SW 1271 (cell line): Measurements from ENCODE around the gene ZNF276.

Source experiments
- DNase-seq, 2 experiments: peaks; one replicate each; lab custom pipeline; 2025; lab: John Stamatoyannopoulos, UW

ZNF276 gene

GRCh38 chr16:89712274-89712781 is 9.0 kb upstream of the ZNF276 start:
- DNase-seq: no peak

GRCh38 chr16:89716493-89716892 is 4.8 kb upstream of the ZNF276 start:
- no peak for DNase-seq

GRCh38 chr16:89716916-89717687 is 4.2 kb upstream of the ZNF276 start:
- DNase-seq: no peak

GRCh38 chr16:89717688-89718505 is 3.4 kb upstream of the ZNF276 start:
- no peak for DNase-seq

- no peak for DNase-seq
These were observed 855 bp upstream of the ZNF276 start for GRCh38 chr16:89720551-89720812.

- peak in 1 of 2 experiments; percentile 47 for DNase-seq
These were observed 432 bp downstream of the ZNF276 start for GRCh38 chr16:89721546-89722391.

- peak; percentile 37 to 59 for DNase-seq
These were observed 1.3 kb downstream of the ZNF276 start for GRCh38 chr16:89722392-89723278.

- no peak for DNase-seq
These were observed 2.2 kb downstream of the ZNF276 start for GRCh38 chr16:89723279-89724250.

GRCh38 chr16:89727406-89728120 is 6.2 kb downstream of the ZNF276 start:
- DNase-seq: no peak

- DNase-seq: no peak
These were observed 8.0 kb downstream of the ZNF276 start for GRCh38 chr16:89729293-89729692.

- no peak for DNase-seq
These were observed 8.7 kb downstream of the ZNF276 start for GRCh38 chr16:89729863-89730593.

GRCh38 chr16:89730610-89731234 is 9.4 kb downstream of the ZNF276 start:
- no peak for DNase-seq

GRCh38 chr16:89732142-89732917 is 11.0 kb downstream of the ZNF276 start:
- no peak for DNase-seq

DNA sequence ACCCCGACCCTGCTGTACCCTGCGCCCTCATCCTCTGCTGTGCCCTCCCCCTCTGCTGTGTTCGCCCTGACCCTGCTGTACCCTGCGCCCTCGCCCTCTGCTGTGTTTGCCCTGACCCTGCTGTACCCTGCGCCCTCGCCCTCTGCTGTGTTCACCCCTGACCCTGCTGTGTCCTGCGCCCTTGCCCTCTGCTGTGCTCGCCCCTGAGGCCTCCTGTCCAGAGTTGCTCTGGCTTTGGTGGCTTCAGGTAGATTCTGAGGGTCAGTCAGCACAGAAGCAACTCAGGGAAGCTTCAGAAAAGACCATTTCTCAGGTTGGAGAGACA is 11.5 kb downstream of the ZNF276 start:
- no peak for DNase-seq

DNA sequence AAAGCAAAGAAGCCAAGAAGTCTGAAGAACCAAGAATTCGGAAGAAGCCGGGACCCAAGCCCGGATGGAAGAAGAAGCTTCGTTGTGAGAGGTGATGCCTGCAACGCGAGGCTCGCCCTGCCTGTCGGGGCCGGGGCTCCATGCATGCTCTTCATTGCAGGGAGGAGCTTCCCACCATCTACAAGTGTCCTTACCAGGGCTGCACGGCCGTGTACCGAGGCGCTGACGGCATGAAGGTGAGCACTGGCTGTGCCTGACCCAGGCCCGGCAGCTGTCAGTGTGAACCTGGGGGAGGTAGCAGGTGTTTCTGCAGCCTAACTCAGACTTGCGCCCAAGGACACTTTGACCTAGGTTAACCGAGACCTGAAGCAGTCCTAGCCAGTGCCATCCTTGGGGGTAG is 12.0 kb downstream of the ZNF276 start:
- no peak for DNase-seq

DNA sequence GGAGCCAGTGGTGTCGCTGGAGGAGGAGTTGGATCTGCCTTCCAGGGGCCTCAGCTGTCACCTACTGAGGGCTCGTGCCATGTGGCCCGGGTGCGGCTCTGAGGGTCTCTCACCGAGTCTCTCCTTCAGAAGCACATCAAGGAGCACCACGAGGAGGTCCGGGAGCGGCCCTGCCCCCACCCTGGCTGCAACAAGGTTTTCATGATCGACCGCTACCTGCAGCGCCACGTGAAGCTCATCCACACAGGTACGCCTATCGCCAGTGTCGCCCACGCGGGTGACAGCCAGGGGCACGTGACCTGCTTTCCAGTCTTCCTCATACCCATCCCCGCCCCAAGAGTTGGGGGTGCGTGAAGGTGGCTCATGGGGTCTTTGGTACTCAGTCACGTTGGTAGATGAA is 12.5 kb downstream of the ZNF276 start:
- no peak for DNase-seq

- DNase-seq: no peak
These were observed 15.2 kb downstream of the ZNF276 start for GRCh38 chr16:89736554-89736953.
